Measurements from ENCODE around the gene C2orf72. TPM values are rescaled to one million over a fixed set of nuclear protein-coding genes. Genes with fewer than 3 reads are reported as not detected.

C2orf72 gene
- total RNA-seq, 1 donor from 2014 or later = not detected

GRCh38 chr2:231039821-231040364 lies 2.6 kb downstream of the C2orf72 start:
- peaks cover 48% of the 10 kb centered on the region for H3K27me3 Mint-ChIP-seq
- H3K36me3 Mint-ChIP-seq (ENCODE audit: low read depth) = no peaks in the 10 kb centered on the region
- ChIA-PET POLR2A (interaction anchor here (0.7 kb wide), 1 partner anchor 13 kb away, joined by 4 read pairs; no protein-coding TSS in a partner anchor), CTCF (no interaction called here)
- intact Hi-C loops (cut with micrococcal nuclease) = no loop called here
- no peak overlapping the region for H3K4me3 Mint-ChIP-seq
- H3K27ac Mint-ChIP-seq = no peak overlapping the region
- DNase-seq (no peak), ATAC-seq (ENCODE audit: low read depth) (no peak)
- H3K4me1 Mint-ChIP-seq = peaks cover 3% of the 10 kb centered on the region
- no peaks in the 10 kb centered on the region for H3K9me3 Mint-ChIP-seq
- TF ChIP-seq CTCF (IDR thresholded peaks at IDR 0.05) = no peak

- Mint-ChIP-seq H3K27ac (no peak overlapping the region), H3K4me3 (no peak overlapping the region), H3K27me3 (peaks cover 43% of the 10 kb centered on the region), H3K9me3 (no peaks in the 10 kb centered on the region), H3K4me1 (peaks cover 2% of the 10 kb centered on the region), H3K36me3 (ENCODE audit: low read depth) (no peaks in the 10 kb centered on the region)
- no peak for TF ChIP-seq CTCF (IDR thresholded peaks at IDR 0.05)
- intact Hi-C loops (cut with micrococcal nuclease) = no loop called here
- ChIA-PET CTCF (interaction anchor here (4.3 kb wide), 1 partner anchor 11 kb away, joined by 17 read pairs; no protein-coding TSS in a partner anchor), POLR2A (no interaction called here)
- DNase-seq (no peak), ATAC-seq (ENCODE audit: low read depth) (no peak)
Measured at GRCh38 chr2:231041061-231041689, 3.9 kb downstream of the C2orf72 start.

- Mint-ChIP-seq H3K4me1 (no peaks in the 10 kb centered on the region), H3K27me3 (peaks cover 35% of the 10 kb centered on the region), H3K36me3 (ENCODE audit: low read depth) (no peaks in the 10 kb centered on the region), H3K9me3 (no peaks in the 10 kb centered on the region), H3K4me3 (no peak overlapping the region), H3K27ac (no peak overlapping the region)
- ChIA-PET POLR2A (no interaction called here), CTCF (interaction anchor here (4.3 kb wide), 1 partner anchor 8 kb away, joined by 17 read pairs; no protein-coding TSS in a partner anchor)
- ATAC-seq (ENCODE audit: low read depth) (no peak), DNase-seq (no peak)
- intact Hi-C loops (cut with micrococcal nuclease) = no loop called here
- no peak for TF ChIP-seq CTCF (IDR thresholded peaks at IDR 0.05)
Measured at GRCh38 chr2:231043796-231044195, 6.5 kb downstream of the C2orf72 start.

GRCh38 chr2:231046916-231047273 lies 9.6 kb downstream of the C2orf72 start:
- no peak for TF ChIP-seq CTCF (IDR thresholded peaks at IDR 0.05)
- POLR2A ChIA-PET = no interaction called here
- ATAC-seq (ENCODE audit: low read depth) = no peak
- H3K9me3 Mint-ChIP-seq = no peaks in the 10 kb centered on the region
- DNase-seq = no peak
- CTCF ChIA-PET = no interaction called here
- H3K36me3 Mint-ChIP-seq (ENCODE audit: low read depth) = no peaks in the 10 kb centered on the region
- no peak overlapping the region for H3K27ac Mint-ChIP-seq
- H3K27me3 Mint-ChIP-seq = peaks cover 15% of the 10 kb centered on the region
- H3K4me3 Mint-ChIP-seq = no peak overlapping the region
- H3K4me1 Mint-ChIP-seq = no peaks in the 10 kb centered on the region
- intact Hi-C loops (cut with micrococcal nuclease) = no loop called here

GRCh38 chr2:231047274-231047922 lies 10.1 kb downstream of the C2orf72 start:
- Mint-ChIP-seq H3K36me3 (ENCODE audit: low read depth) (no peaks in the 10 kb centered on the region), H3K4me1 (peaks cover 3% of the 10 kb centered on the region), H3K4me3 (no peak overlapping the region), H3K27ac (no peak overlapping the region), H3K27me3 (peaks cover 14% of the 10 kb centered on the region), H3K9me3 (no peaks in the 10 kb centered on the region)
- DNase-seq (no peak), ATAC-seq (ENCODE audit: low read depth) (no peak)
- CTCF ChIA-PET = no interaction called here
- no peak for TF ChIP-seq CTCF (IDR thresholded peaks at IDR 0.05)
- POLR2A ChIA-PET = interaction anchor here (1.3 kb wide), 1 partner anchor 10 kb away, joined by 4 read pairs; the partner anchor contains the start of gene PSMD1
- intact Hi-C loops (cut with micrococcal nuclease) = no loop called here

All from activated B cell treated with CpG ODN at 0.5 μM for 24 hours (primary cell).